ENCODE results near the gene RTN4IP1.

DNA sequence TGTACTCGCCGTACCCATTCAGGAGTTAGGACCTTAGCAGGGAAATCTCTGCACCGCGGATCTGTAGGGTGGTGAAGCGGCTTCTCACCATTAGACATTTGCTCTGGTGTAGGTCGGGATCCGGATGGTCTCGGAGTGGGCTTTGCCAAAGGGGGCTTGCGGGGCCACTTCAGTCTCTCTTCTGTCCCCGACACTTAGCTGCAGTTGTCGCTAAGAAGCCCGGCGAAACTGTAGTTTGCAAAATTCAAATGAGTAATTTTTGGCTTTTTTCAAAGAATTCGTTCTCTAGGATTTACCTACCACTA is 513 bp upstream of the RTN4IP1 start:
- TF ChIP-seq SUZ12 (IDR thresholded peaks at IDR 0.05; ENCODE audit: extremely low read depth, insufficient read depth, insufficient read length) (no peak), YY1 (IDR thresholded peaks at IDR 0.05; ENCODE audit: insufficient read depth, insufficient read length) (no peak), ZNF274 (IDR thresholded peaks at IDR 0.05; ENCODE audit: low read depth, low read length) (no peak)
